K562 (cell line): ENCODE results near the gene LAMA5. TPM values are rescaled to one million over a fixed set of nuclear protein-coding genes. Genes with fewer than 3 reads are reported as not detected.

Experiments used
- ATAC-seq: fragments of 200-7000 bp; cut with Tn5 transposase; 3 replicates; pipeline ENCODE4 v1.9.1; 2020; ENCODE audit warnings: moderate library complexity
- BruUV-seq: library from RNA; stranded (reverse); fragments of 400-500 nt; replicated peaks from 2 replicates; lab custom pipeline; 2021; lab: Mats Ljungman, UMichigan
- CTCF ChIA-PET: fragments of 300-600 bp; formaldehyde crosslinking; extraction: SDS; loops from one replicate; lab custom pipeline; 2021; ENCODE audit warnings: low intra/inter-chr PET ratio; lab: Yijun Ruan, JAX
- POLR2A ChIA-PET: fragments of 300-600, 350-650 bp; sonication (Branson Sonifier 250); formaldehyde crosslinking; extraction: SDS; loops from one replicate; lab custom pipeline; 2021; ENCODE audit warnings: antibody characterized with exemption, inconsistent platforms; lab: Yijun Ruan, JAX
- DNase-seq, 4 experiments: peaks; one replicate each; pipeline versions ENCODE4 v3.0.0 to v3.0.0-alpha.2; 2011 to 2018; ENCODE audit warnings: low spot score in 3 of 4, mixed read lengths in 3 of 4; ENCODE audit errors: extremely low read depth in 1 of 4
- FAIRE-seq: peaks from 2 replicates; lab custom pipeline; 2011; peaks lifted over from hg19 to GRCh38; lab: Jason Lieb, UNC
- H2AFZ ChIP-seq: 2 replicates; pipeline ENCODE4 v1.6.0; 2011; ENCODE audit warnings: low read depth, low read length, control low read depth, inconsistent platforms
- H3K27ac ChIP-seq: fragments of 200-600 bp; 3 replicates; pipeline ENCODE4 v1.8.0; 2011; ENCODE audit warnings: low read depth, mild to moderate bottlenecking, control low read depth, inconsistent platforms, low read length, moderate library complexity, mixed read lengths; ENCODE audit errors: extremely low read depth
- H3K27me3 ChIP-seq, 2 experiments: fragments of 300-600 bp in 1 of 2; 2 replicates in 1 of 2; 3 replicates in 1 of 2; pipeline versions ENCODE4 v1.6.0 to v1.8.0; 2011; ENCODE audit warnings: inconsistent platforms in 2 of 2, low read length in 2 of 2, mild to moderate bottlenecking in 1 of 2, mixed read lengths in 1 of 2, moderate library complexity in 1 of 2; ENCODE audit not compliant: control insufficient read depth in 2 of 2, insufficient read depth in 2 of 2
- H3K36me3 ChIP-seq: fragments of 300-600 bp; 3 replicates; pipeline ENCODE4 v1.8.0; 2011; ENCODE audit warnings: mild to moderate bottlenecking, low read length, inconsistent platforms; ENCODE audit not compliant: control insufficient read depth, insufficient read depth
- H3K4me1 ChIP-seq, 2 experiments: fragments of 200-600 bp in 1 of 2; replicated peaks in 1 of 2; 2 replicates in 1 of 2; 3 replicates in 1 of 2; pipeline versions ENCODE4 v1.5.1 to v1.8.0; 2011; ENCODE audit warnings: inconsistent platforms in 2 of 2, low read length in 2 of 2, mild to moderate bottlenecking in 1 of 2, mixed read lengths in 1 of 2, moderate library complexity in 1 of 2; ENCODE audit not compliant: control insufficient read depth in 2 of 2, insufficient read depth in 2 of 2
- H3K4me2 ChIP-seq: 2 replicates; pipeline ENCODE4 v1.6.1; 2011; ENCODE audit warnings: low read length, control low read depth, inconsistent platforms, mixed read lengths; ENCODE audit not compliant: insufficient read depth
- H3K4me3 ChIP-seq: fragments of 200-600 bp; sonication (generic), shearing (Covaris generic); 2 replicates; pipeline ENCODE4 v1.5.1; 2016; ENCODE audit warnings: control low read depth, inconsistent platforms
- H3K79me2 ChIP-seq: fragments of 200-600 bp; 3 replicates; pipeline ENCODE4 v1.8.0; 2011; ENCODE audit warnings: low read length, inconsistent platforms; ENCODE audit not compliant: control insufficient read depth, insufficient read depth
- H3K9ac ChIP-seq, 2 experiments: 2 replicates each; pipeline versions ENCODE4 v1.6.0 to v1.6.1; 2011; ENCODE audit warnings: low read depth in 2 of 2, low read length in 2 of 2, control low read depth in 1 of 2, inconsistent platforms in 1 of 2, mild to moderate bottlenecking in 1 of 2, mixed read lengths in 1 of 2; ENCODE audit not compliant: insufficient read depth in 1 of 2
- H3K9me1 ChIP-seq: one replicate; pipeline ENCODE4 v1.6.0; 2011; ENCODE audit warnings: inconsistent platforms, mild to moderate bottlenecking, low read length, moderate library complexity; ENCODE audit not compliant: control insufficient read depth, insufficient read depth
- H3K9me3 ChIP-seq: replicated peaks from 2 replicates; pipeline ENCODE4 v1.5.1; 2011; ENCODE audit warnings: low read depth, low read length, inconsistent platforms; ENCODE audit not compliant: control insufficient read depth, insufficient read depth
- H4K20me1 ChIP-seq: replicated peaks from 2 replicates; pipeline ENCODE4 v1.6.1; 2011; ENCODE audit warnings: low read length, inconsistent platforms, mixed read lengths; ENCODE audit not compliant: control insufficient read depth, insufficient read depth
- DEAF1 ChIP-seq: fragments of 450-650 bp; formaldehyde crosslinking; IDR thresholded peaks from 2 replicates; pipeline ENCODE4 v1.4.0; 2020; ENCODE audit warnings: mild to moderate bottlenecking, moderate library complexity
- POLR2G ChIP-seq: fragments of 200-400 bp; formaldehyde crosslinking; IDR thresholded peaks from 2 replicates; pipeline ENCODE4 v1.6.1; 2017; ENCODE audit warnings: low read depth, mild to moderate bottlenecking, antibody characterized with exemption, low read length, moderate library complexity
- RBFOX2 ChIP-seq: fragments of 200-400 bp; formaldehyde crosslinking; IDR thresholded peaks from 2 replicates; pipeline ENCODE4 v1.6.1; 2017; ENCODE audit warnings: low read depth, mild to moderate bottlenecking, low read length, moderate library complexity
- SMAD4 ChIP-seq: fragments of 250-450 bp; sonication (Bioruptor Pico); conservative IDR thresholded peaks from 2 replicates; pipeline ENCODE4 v1.8.0; 2021; ENCODE audit warnings: inconsistent platforms, mild to moderate bottlenecking, moderate library complexity
- TFAP4 ChIP-seq: sonication (generic); formaldehyde crosslinking; IDR thresholded peaks from 2 replicates; pipeline ENCODE4 v1.8.0; 2022; ENCODE audit warnings: missing genetic modification reagents, mild to moderate bottlenecking, moderate library complexity, borderline replicate concordance
- ZNF282 ChIP-seq: sonication (generic); formaldehyde crosslinking; IDR thresholded peaks from 2 replicates; pipeline ENCODE4 v1.8.1; 2023; ENCODE audit warnings: missing genetic modification reagents
- ZNF384 ChIP-seq: IDR thresholded peaks from 2 replicates; pipeline ENCODE4 v1.6.1; 2012; ENCODE audit warnings: low read depth, low read length, improper control_type of control experiment
- WGBS: fragments of 100-300 bp; shearing (Covaris generic); methylation state at CpG from one replicate; pipeline ENCODE4 v1.1.6; 2016; ENCODE audit warnings: low coverage, mixed read lengths; ENCODE audit not compliant: insufficient coverage; ENCODE audit errors: missing lambda C conversion rate; 5-methylcytosine and 5-hydroxymethylcytosine counted together
- in situ Hi-C: fragments of 300-500 bp; cut with MboI; formaldehyde crosslinking; loops from 4 replicates; pipeline ENCODE4 v1.15.0; 2018; ENCODE audit warnings: inconsistent platforms, mixed read lengths
- intact Hi-C: fragments of 100-400 bp; cut with micrococcal nuclease; formaldehyde crosslinking; loops from 2 replicates; pipeline ENCODE4 v1.14.2; 2022
- polyA plus RNA-seq, 8 experiments: library from polyadenylated mRNA; depleted of rRNA in 4 of 8; stranded (reverse) in 5 of 8; unstranded in 3 of 8; fragments of >200 nt; fragmentation: Nextera tagmentation in 2 of 8; fragmentation: Illumina TruSeq in 1 of 8; extraction: Ambion mirVana in 2 of 8; extraction: Trizol in 1 of 8; gene quantifications; 2 replicates each; pipeline versions ENCODE4 v1.2.1 to v1.2.3, GENCODE V29; 2011 to 2014; ENCODE audit warnings: inconsistent platforms in 1 of 8, missing spikeins in 1 of 8
- total RNA-seq, 7 experiments: library from RNA; depleted of rRNA in 6 of 7; stranded (reverse); fragments of >200 nt in 6 of 7; fragmentation: Illumina TruSeq in 2 of 7; extraction: Trizol in 2 of 7; gene quantifications; 2 replicates each; pipeline versions ENCODE4 v1.2.1 to v1.2.3, GENCODE V29; 2011 to 2021; ENCODE audit warnings: low replicate concordance in 1 of 7
- TF ChIP-seq, protein P1 (sequence below), 3 experiments: fragments of 200-800 bp in 1 of 3; sonication (Bioruptor generic) in 1 of 3; sonication (generic) in 1 of 3; formaldehyde crosslinking in 1 of 3; IDR thresholded peaks; 2 replicates each; pipeline versions ENCODE4 v1.6.1 to v1.8.0; 2016 to 2022; ENCODE audit warnings: mild to moderate bottlenecking in 2 of 3, missing compliant biosample characterization in 2 of 3, missing genetic modification characterization in 2 of 3, missing genetic modification reagents in 1 of 3

The LAMA5 gene
- total and polyA plus RNA-seq, 9 of the 15 experiments (the other 6 are each of a cell fraction or from before 2014, with no cell fraction given), result 0.31 to 101 (median 7.8) TPM

GRCh38 chr20:62387933-62388635 is 21.0 kb upstream of the LAMA5 start:
- H3K79me2 ChIP-seq, result peaks cover 59% of the 10 kb centered on the region
- peak overlapping the region; percentile 100 for H3K4me3 ChIP-seq
- no peak for FAIRE-seq
- H3K9me1 ChIP-seq, result peaks cover 10% of the 10 kb centered on the region
- in situ Hi-C loops, result no loop called here
- TF ChIP-seq ZNF384 (peak; percentile 41; the same call in 1 of the 2 replicates), SMAD4 (no peak), DEAF1 (CRISPR knock-in tag) (no peak), TFAP4 (CRISPR knock-in tag) (peak; percentile 55; the same call in 1 of the 2 replicates), RBFOX2 (peak; percentile 11), ZNF282 (CRISPR knock-in tag) (0 out of 2 replicates have a peak, but pooled peaks have one; percentile 32), POLR2G (peak; percentile 53)
- TF ChIP-seq, protein P1, sequence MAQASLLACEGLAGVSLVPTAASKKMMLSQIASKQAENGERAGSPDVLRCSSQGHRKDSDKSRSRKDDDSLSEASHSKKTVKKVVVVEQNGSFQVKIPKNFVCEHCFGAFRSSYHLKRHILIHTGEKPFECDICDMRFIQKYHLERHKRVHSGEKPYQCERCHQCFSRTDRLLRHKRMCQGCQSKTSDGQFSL (CRISPR knock-in tag; IDR thresholded peaks at IDR 0.05), result peak; percentile 70; the same call in 1 of the 2 replicates
- TF ChIP-seq, protein P1 (tag; IDR thresholded peaks at IDR 0.05), result no peak
- TF ChIP-seq, all 486 proteins: peak for 6
- POLR2A ChIA-PET, result interaction anchor here (0.6 to 5.1 kb wide), 4 partner anchors 13 to 376 kb away, joined by 3 to 28 read pairs (median 8); partner anchors contain the start of gene LAMA5
- peaks cover 11 to 44% of the 10 kb centered on the region in 2 experiments; a peak in 4 of 5 replicates for H3K4me1 ChIP-seq
- peak overlapping the region; percentile 100 for H3K4me2 ChIP-seq
- DNase-seq (peak in 1 of 4 experiments; percentile 28), ATAC-seq (no peak)
- intact Hi-C loops, result loop anchor here (10.0 kb wide), 1 partner anchor 243 kb away; the partner anchor contains the start of genes PSMA7 and SS18L1
- CTCF ChIA-PET, result no interaction called here
- peak overlapping the region; percentile 99 for H3K9ac ChIP-seq
- no peaks in the 10 kb centered on the region for H3K27me3 ChIP-seq
- H3K27ac ChIP-seq, result peak overlapping the region; percentile 95
- 17% methylated on average over 17 of the region's 20 CpGs for WGBS
- H3K36me3 ChIP-seq, result peaks cover 51% of the 10 kb centered on the region
- H2AFZ ChIP-seq, result no peak overlapping the region
- H3K9me3 ChIP-seq, result no peaks in the 10 kb centered on the region
- peaks cover 9% of the 10 kb centered on the region for H4K20me1 ChIP-seq
- no TSS peak for BruUV-seq
